ENCODE data around the gene PAXX. TPM values are rescaled to one million over a fixed set of nuclear protein-coding genes. Genes with fewer than 3 reads are reported as not detected.

The PAXX gene
- total RNA-seq, 1 donor from 2014 or later = 51.4 TPM

- H3K27ac Mint-ChIP-seq (ENCODE audit: unreplicated experiment) = no peak overlapping the region
- H3K4me3 Mint-ChIP-seq (ENCODE audit: unreplicated experiment) = no peak overlapping the region
- H3K36me3 Mint-ChIP-seq (ENCODE audit: unreplicated experiment) = no peaks in the 10 kb centered on the region
- no peaks in the 10 kb centered on the region for H3K9me3 Mint-ChIP-seq (ENCODE audit: unreplicated experiment)
- TF ChIP-seq, protein P1, sequence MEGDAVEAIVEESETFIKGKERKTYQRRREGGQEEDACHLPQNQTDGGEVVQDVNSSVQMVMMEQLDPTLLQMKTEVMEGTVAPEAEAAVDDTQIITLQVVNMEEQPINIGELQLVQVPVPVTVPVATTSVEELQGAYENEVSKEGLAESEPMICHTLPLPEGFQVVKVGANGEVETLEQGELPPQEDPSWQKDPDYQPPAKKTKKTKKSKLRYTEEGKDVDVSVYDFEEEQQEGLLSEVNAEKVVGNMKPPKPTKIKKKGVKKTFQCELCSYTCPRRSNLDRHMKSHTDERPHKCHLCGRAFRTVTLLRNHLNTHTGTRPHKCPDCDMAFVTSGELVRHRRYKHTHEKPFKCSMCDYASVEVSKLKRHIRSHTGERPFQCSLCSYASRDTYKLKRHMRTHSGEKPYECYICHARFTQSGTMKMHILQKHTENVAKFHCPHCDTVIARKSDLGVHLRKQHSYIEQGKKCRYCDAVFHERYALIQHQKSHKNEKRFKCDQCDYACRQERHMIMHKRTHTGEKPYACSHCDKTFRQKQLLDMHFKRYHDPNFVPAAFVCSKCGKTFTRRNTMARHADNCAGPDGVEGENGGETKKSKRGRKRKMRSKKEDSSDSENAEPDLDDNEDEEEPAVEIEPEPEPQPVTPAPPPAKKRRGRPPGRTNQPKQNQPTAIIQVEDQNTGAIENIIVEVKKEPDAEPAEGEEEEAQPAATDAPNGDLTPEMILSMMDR (IDR thresholded peaks at IDR 0.05) = no peak
- H3K4me1 Mint-ChIP-seq (ENCODE audit: unreplicated experiment) = peaks cover 41% of the 10 kb centered on the region
- no peak for DNase-seq (ENCODE audit: extremely low spot score, unreplicated experiment)
- H3K27me3 Mint-ChIP-seq (ENCODE audit: unreplicated experiment) = no peaks in the 10 kb centered on the region
Observed at GRCh38 chr9:136995362-136995761, 3.1 kb downstream of the PAXX start.

DNA sequence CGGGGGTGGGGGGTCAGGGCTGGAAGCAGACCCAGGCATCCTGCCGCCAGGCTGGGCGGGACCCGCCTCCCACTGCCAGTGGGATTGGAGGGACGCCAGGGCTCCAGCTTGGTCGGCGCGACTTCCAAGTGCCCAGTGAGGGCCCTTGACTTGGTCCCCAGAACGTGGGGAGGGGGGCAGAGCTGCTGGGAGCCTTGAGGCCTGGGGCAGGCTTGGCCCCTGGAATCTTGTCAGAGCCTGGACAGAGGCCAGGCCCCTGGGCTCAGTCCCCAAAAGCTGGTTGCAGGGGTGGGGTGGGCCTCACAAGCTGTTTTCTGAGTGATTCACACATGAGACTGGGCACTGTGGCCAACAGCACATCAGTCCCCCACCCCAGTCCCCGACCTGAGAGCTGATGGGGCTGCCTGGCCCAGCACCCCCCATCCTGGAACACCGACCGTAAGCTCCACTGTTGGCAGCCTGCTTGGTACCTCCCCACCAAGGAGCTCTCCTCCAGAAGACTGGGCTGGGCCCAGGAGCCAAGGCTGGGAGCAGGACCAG, 3.6 kb downstream of the PAXX start:
- TF ChIP-seq, protein P1 (IDR thresholded peaks at IDR 0.05) = no peak
- H3K9me3 Mint-ChIP-seq (ENCODE audit: unreplicated experiment) = no peaks in the 10 kb centered on the region
- peaks cover 45% of the 10 kb centered on the region for H3K4me1 Mint-ChIP-seq (ENCODE audit: unreplicated experiment)
- no peaks in the 10 kb centered on the region for H3K27me3 Mint-ChIP-seq (ENCODE audit: unreplicated experiment)
- H3K36me3 Mint-ChIP-seq (ENCODE audit: unreplicated experiment) = no peaks in the 10 kb centered on the region
- H3K4me3 Mint-ChIP-seq (ENCODE audit: unreplicated experiment) = no peak overlapping the region
- no peak for DNase-seq (ENCODE audit: extremely low spot score, unreplicated experiment)
- no peak overlapping the region for H3K27ac Mint-ChIP-seq (ENCODE audit: unreplicated experiment)

- peaks cover 45% of the 10 kb centered on the region for H3K4me1 Mint-ChIP-seq (ENCODE audit: unreplicated experiment)
- no peaks in the 10 kb centered on the region for H3K36me3 Mint-ChIP-seq (ENCODE audit: unreplicated experiment)
- TF ChIP-seq, protein P1 (IDR thresholded peaks at IDR 0.05) = no peak
- no peak within 1 kb of the TSS for H3K4me3 Mint-ChIP-seq (ENCODE audit: unreplicated experiment)
- no peak for DNase-seq (ENCODE audit: extremely low spot score, unreplicated experiment)
- H3K27ac Mint-ChIP-seq (ENCODE audit: unreplicated experiment) = no peak within 1 kb of the TSS
- no peaks in the 10 kb centered on the region for H3K9me3 Mint-ChIP-seq (ENCODE audit: unreplicated experiment)
- no peaks in the 10 kb centered on the region for H3K27me3 Mint-ChIP-seq (ENCODE audit: unreplicated experiment)
Observed at GRCh38 chr9:136996361-136997292, 4.4 kb downstream of the PAXX start, which contains the start of gene CLIC3. Gene CLIC3 (minus strand): TSS chr9:136996568. CDS start chr9:136996543, 25 bp downstream.

- no peak overlapping the region for H3K4me3 Mint-ChIP-seq (ENCODE audit: unreplicated experiment)
- H3K4me1 Mint-ChIP-seq (ENCODE audit: unreplicated experiment) = peaks cover 45% of the 10 kb centered on the region
- no peak for DNase-seq (ENCODE audit: extremely low spot score, unreplicated experiment)
- no peaks in the 10 kb centered on the region for H3K27me3 Mint-ChIP-seq (ENCODE audit: unreplicated experiment)
- TF ChIP-seq, protein P1 (IDR thresholded peaks at IDR 0.05) = no peak
- H3K36me3 Mint-ChIP-seq (ENCODE audit: unreplicated experiment) = no peaks in the 10 kb centered on the region
- peak overlapping the region; percentile 59 for H3K27ac Mint-ChIP-seq (ENCODE audit: unreplicated experiment)
- H3K9me3 Mint-ChIP-seq (ENCODE audit: unreplicated experiment) = no peaks in the 10 kb centered on the region
Observed at GRCh38 chr9:136997371-136997770, 5.1 kb downstream of the PAXX start.

DNA sequence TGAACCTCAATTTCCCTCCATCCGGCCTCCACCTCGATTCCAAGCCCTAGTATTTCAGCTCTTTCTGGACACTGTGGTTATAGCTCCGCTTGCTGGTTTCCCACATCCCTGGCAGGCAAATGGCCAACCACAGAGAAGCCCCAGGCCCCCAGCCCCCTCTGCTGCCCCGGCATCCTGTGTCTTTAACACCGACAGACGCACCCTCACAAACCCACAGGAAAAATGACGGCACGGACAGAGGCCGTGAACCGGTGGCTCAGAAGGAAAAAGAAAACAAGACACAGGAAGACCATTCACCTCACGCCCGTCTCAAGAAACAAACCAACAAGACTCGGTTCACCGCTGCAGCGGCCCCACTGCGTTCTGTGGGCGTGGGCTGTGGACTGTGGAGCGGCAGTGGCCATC, 5.6 kb downstream of the PAXX start:
- DNase-seq (ENCODE audit: extremely low spot score, unreplicated experiment) = no peak
- Mint-ChIP-seq H3K9me3 (ENCODE audit: unreplicated experiment) (no peaks in the 10 kb centered on the region), H3K4me1 (ENCODE audit: unreplicated experiment) (peaks cover 45% of the 10 kb centered on the region), H3K27ac (ENCODE audit: unreplicated experiment) (peak overlapping the region; percentile 59), H3K4me3 (ENCODE audit: unreplicated experiment) (no peak overlapping the region), H3K36me3 (ENCODE audit: unreplicated experiment) (no peaks in the 10 kb centered on the region), H3K27me3 (ENCODE audit: unreplicated experiment) (no peaks in the 10 kb centered on the region)
- TF ChIP-seq, protein P1 (IDR thresholded peaks at IDR 0.05) = peak; percentile 20
